WTC11 (cell line): ENCODE data around the gene KANK4.

Source experiments
- CTCF ChIP-seq: fragments of 200-600 bp; IDR thresholded peaks from 2 replicates; pipeline ENCODE4 v1.8.0; 2022; ENCODE audit warnings: antibody characterized with exemption
- FOXP1 ChIP-seq: sonication (generic); formaldehyde crosslinking; IDR thresholded peaks from 2 replicates; pipeline ENCODE4 v1.8.0; 2022; ENCODE audit warnings: missing genetic modification reagents, mild to moderate bottlenecking, moderate library complexity, borderline replicate concordance

- TF ChIP-seq FOXP1 (no peak), CTCF (no peak)
Measured at GRCh38 chr1:62321446-62321845, 2.2 kb upstream of the KANK4 start.
